GM12878 (cell line): ENCODE results near the gene RNPS1. TPM values are rescaled to one million over a fixed set of nuclear protein-coding genes. Genes with fewer than 3 reads are reported as not detected.
A peak's percentile ranks its signal among the peaks of the same experiment; 100 is the strongest.

Source experiments
- ATAC-seq: fragments of 200-7000 bp; cut with Tn5 transposase; 3 replicates; pipeline ENCODE4 v1.9.1; 2020; ENCODE audit warnings: mild to moderate bottlenecking, moderate library complexity
- BruUV-seq: library from RNA; stranded (reverse); fragments of 400-500 nt; replicated peaks from 2 replicates; lab custom pipeline; 2021; lab: Mats Ljungman, UMichigan
- CTCF ChIA-PET: fragments of 300-600 bp; sonication (Branson Sonifier 250); formaldehyde crosslinking; extraction: SDS; loops from one replicate; lab custom pipeline; 2021; ENCODE audit warnings: inconsistent platforms; lab: Yijun Ruan, JAX
- POLR2A ChIA-PET: fragments of 350-600 bp; formaldehyde crosslinking; extraction: SDS; loops from one replicate; lab custom pipeline; 2021; ENCODE audit warnings: inconsistent platforms; lab: Charles Lee
- RAD21 ChIA-PET: fragments of 300-600 bp; sonication (Branson Sonifier 250); formaldehyde crosslinking; loops from one replicate; lab custom pipeline; 2023; ENCODE audit warnings: antibody characterized with exemption; ENCODE audit not compliant: unreplicated experiment; lab: Charles Lee
- SMC1A ChIA-PET: fragments of 300-600 bp; sonication (Branson Sonifier 250); formaldehyde crosslinking; loops from one replicate; lab custom pipeline; 2023; ENCODE audit not compliant: unreplicated experiment, uncharacterized antibody; lab: Charles Lee
- DNase-seq: peaks from one replicate; pipeline ENCODE4 v3.0.0-alpha.2; 2011; ENCODE audit warnings: low read depth, low spot score
- FAIRE-seq: peaks from 3 replicates; lab custom pipeline; 2011; peaks lifted over from hg19 to GRCh38; lab: Jason Lieb, UNC
- H2AFZ ChIP-seq: 2 replicates; pipeline ENCODE4 v1.6.0; 2011; ENCODE audit warnings: low read depth, low read length, control low read depth; ENCODE audit not compliant: control insufficient read depth
- H3K27ac ChIP-seq: 2 replicates; pipeline ENCODE4 v1.5.1; 2011; ENCODE audit warnings: control low read depth; ENCODE audit not compliant: control insufficient read depth, insufficient read depth
- H3K27me3 ChIP-seq, 2 experiments: replicated peaks in 1 of 2; 2 replicates each; pipeline versions ENCODE4 v1.6.0 to v1.6.1; 2011; ENCODE audit warnings: low read length in 1 of 2; ENCODE audit not compliant: control insufficient read depth in 2 of 2, insufficient read depth in 2 of 2
- H3K36me3 ChIP-seq, 2 experiments: 2 replicates each; pipeline ENCODE4 v1.5.1; 2011; ENCODE audit warnings: low read length in 1 of 2; ENCODE audit not compliant: control insufficient read depth in 2 of 2, insufficient read depth in 2 of 2
- H3K4me1 ChIP-seq: 2 replicates; pipeline ENCODE4 v1.6.1; 2011; ENCODE audit warnings: mild to moderate bottlenecking, low read length, moderate library complexity, mixed read lengths; ENCODE audit not compliant: control insufficient read depth, insufficient read depth
- H3K4me2 ChIP-seq: 2 replicates; pipeline ENCODE4 v1.6.0; 2011; ENCODE audit warnings: control low read depth; ENCODE audit not compliant: control insufficient read depth, insufficient read depth
- H3K4me3 ChIP-seq: fragments of 200-600 bp; sonication (generic); 2 replicates; pipeline ENCODE4 v1.5.1; 2016
- H3K79me2 ChIP-seq: 2 replicates; pipeline ENCODE4 v1.6.0; 2011; ENCODE audit warnings: low read length; ENCODE audit not compliant: control insufficient read depth, insufficient read depth
- H3K9ac ChIP-seq: 2 replicates; pipeline ENCODE4 v1.8.0; 2011; ENCODE audit warnings: low read length, control low read depth, mixed read lengths; ENCODE audit not compliant: control insufficient read depth, insufficient read depth
- H3K9me3 ChIP-seq: replicated peaks from 3 replicates; pipeline ENCODE4 v1.5.1; 2011; ENCODE audit warnings: mild to moderate bottlenecking, low read length; ENCODE audit not compliant: control insufficient read depth, insufficient read depth
- H4K20me1 ChIP-seq: 2 replicates; pipeline ENCODE4 v1.6.0; 2011; ENCODE audit not compliant: control insufficient read depth, insufficient read depth
- BACH1 ChIP-seq: fragments of 450-650 bp; IDR thresholded peaks from 2 replicates; pipeline ENCODE4 v1.6.1; 2017; ENCODE audit warnings: mild to moderate bottlenecking, borderline replicate concordance
- CBX3 ChIP-seq: fragments of 200-600 bp; sonication (generic); IDR thresholded peaks from 2 replicates; pipeline ENCODE4 v1.6.1; 2016; ENCODE audit warnings: low read depth, borderline replicate concordance
- CHD4 ChIP-seq: fragments of 200-600 bp; sonication (generic); IDR thresholded peaks from 2 replicates; pipeline ENCODE4 v1.6.1; 2016; ENCODE audit warnings: mild to moderate bottlenecking
- NBN ChIP-seq: fragments of 450-650 bp; IDR thresholded peaks from 2 replicates; pipeline ENCODE4 v1.6.1; 2016
- PKNOX1 ChIP-seq: fragments of 450-650 bp; IDR thresholded peaks from 2 replicates; pipeline ENCODE4 v1.6.1; 2016; ENCODE audit warnings: mild to moderate bottlenecking
- RAD51 ChIP-seq: fragments of 450-650 bp; IDR thresholded peaks from 2 replicates; pipeline ENCODE4 v1.6.1; 2016; ENCODE audit warnings: moderate library complexity, mild to moderate bottlenecking, inconsistent platforms
- SIX5 ChIP-seq: IDR thresholded peaks from 2 replicates; pipeline ENCODE4 v1.6.1; 2011; ENCODE audit warnings: mild to moderate bottlenecking, low read depth, low read length, moderate library complexity; ENCODE audit not compliant: severe bottlenecking
- SKIL ChIP-seq: fragments of 450-650 bp; IDR thresholded peaks from 2 replicates; pipeline ENCODE4 v1.6.1; 2017; ENCODE audit warnings: mild to moderate bottlenecking, low read depth, inconsistent platforms; ENCODE audit not compliant: poor library complexity, severe bottlenecking
- ZBTB40 ChIP-seq: fragments of 450-650 bp; IDR thresholded peaks from 2 replicates; pipeline ENCODE4 v1.6.1; 2016; ENCODE audit warnings: mild to moderate bottlenecking, moderate library complexity, borderline replicate concordance
- WGBS: methylation state at CpG from one replicate; pipeline ENCODE4 v1.1.6; 2016; ENCODE audit warnings: low lambda C conversion rate; ENCODE audit not compliant: insufficient replicate concordance, insufficient coverage; ENCODE audit errors: missing lambda C conversion rate; 5-methylcytosine and 5-hydroxymethylcytosine counted together
- in situ Hi-C: fragments of 300-500 bp; cut with MboI; formaldehyde crosslinking; loops from 9 replicates; pipeline ENCODE4 v1.14.3; 2018; ENCODE audit warnings: mixed read lengths
- intact Hi-C: fragments of 100-400 bp; cut with micrococcal nuclease; formaldehyde crosslinking; loops from one replicate; pipeline ENCODE4 v1.14.2; 2022; ENCODE audit not compliant: unreplicated experiment
- polyA plus RNA-seq, 11 experiments: library from polyadenylated mRNA; depleted of rRNA in 4 of 11; unstranded in 6 of 11; stranded (reverse) in 5 of 11; fragments of >200 nt; fragmentation: Nextera tagmentation in 4 of 11; fragmentation: Illumina TruSeq in 1 of 11; extraction: Ambion mirVana in 4 of 11; extraction: Trizol in 1 of 11; gene quantifications; 1 replicate in 1 of 11; 2 replicates in 10 of 11; pipeline versions ENCODE4 v1.2.1 to v1.2.3, GENCODE V29; 2011 to 2016; ENCODE audit warnings: inconsistent platforms in 2 of 11, missing spikeins in 2 of 11, low read depth in 1 of 11
- total RNA-seq, 4 experiments: library from RNA; depleted of rRNA in 3 of 4; stranded (reverse); fragments of >200 nt in 3 of 4; fragmentation: Illumina TruSeq in 1 of 4; extraction: Trizol in 1 of 4; gene quantifications; 2 replicates each; pipeline versions ENCODE4 v1.2.1 to v1.2.3, GENCODE V29; 2013 to 2021

The RNPS1 gene
- total and polyA plus RNA-seq, 10 of the 15 experiments (the other 5 are each of a cell fraction or from before 2014, with no cell fraction given): 38.2 to 359 (median 188) TPM

GRCh38 chr16:2250652-2251295, 17.2 kb downstream of the RNPS1 start:
- Histone ChIP-seq H3K36me3 (peaks cover 8 to 17% of the 10 kb centered on the region in 2 experiments; a peak in 3 of 4 replicates), H3K27ac (peak overlapping the region; percentile 76), H3K27me3 (no peaks in the 10 kb centered on the region), H2AFZ (peak overlapping the region; percentile 60), H3K4me1 (peaks cover 13% of the 10 kb centered on the region), H3K4me2 (peak overlapping the region; percentile 94), H4K20me1 (no peaks in the 10 kb centered on the region), H3K9ac (peak overlapping the region; percentile 80), H3K9me3 (no peaks in the 10 kb centered on the region), H3K4me3 (peak overlapping the region; percentile 84), H3K79me2 (peaks cover 13% of the 10 kb centered on the region)
- SMC1A ChIA-PET: interaction anchor here (1.1 to 1.9 kb wide), 8 partner anchors 18 to 251 kb away, joined by 3 to 6 read pairs (median 4); partner anchors contain the start of gene TRAF7
- 4% methylated on average over 27 of the region's 35 CpGs for WGBS
- ATAC-seq: no peak; the same call in 2 of the 3 replicates
- CTCF ChIA-PET: interaction anchor here (0.6 to 2.5 kb wide), 13 partner anchors 13 to 287 kb away, joined by 3 to 14 read pairs (median 3); no protein-coding TSS in a partner anchor
- intact Hi-C loops (loop anchor here (2.0 to 5.0 kb wide), 2 partner anchors 28 to 43 kb away; partner anchors contain the start of genes E4F1 and MLST8), in situ Hi-C loops (no loop called here)
- POLR2A ChIA-PET: interaction anchor here (0.9 to 2.5 kb wide), 6 partner anchors 18 to 282 kb away, joined by 3 to 9 read pairs (median 5); partner anchors contain the start of genes CCNF and TRAF7
- RAD21 ChIA-PET: interaction anchor here (0.6 to 2.7 kb wide), 10 partner anchors 19 to 114 kb away, joined by 3 to 14 read pairs (median 4); partner anchors contain the start of genes PGP, PKD1 and TRAF7
- no peak for DNase-seq
- BruUV-seq: TSS peak; percentile 74
- FAIRE-seq: no peak
- TF ChIP-seq NBN (0 out of 2 replicates have a peak, but pooled peaks have one; percentile 9), ZBTB40 (peak; percentile 46; the same call in 1 of the 2 replicates), CHD4 (no peak), RAD51 (no peak), SKIL (peak; percentile 18), PKNOX1 (no peak), BACH1 (no peak), SIX5 (no peak), CBX3 (no peak)
